ENCODE results near the gene GPRC5D. TPM values are rescaled to one million over a fixed set of nuclear protein-coding genes. Genes with fewer than 3 reads are reported as not detected.

The GPRC5D gene
- not detected for total RNA-seq
- polyA plus RNA-seq = under 1 TPM in 1 of 2 donors, not detected in 1; 0.04 TPM
- long read RNA-seq, donor 1 = 0 reads
- long read RNA-seq, donor 2 = 0 reads
- long read RNA-seq, donor 3 = 0 reads

GRCh38 chr12:12952036-12952435, at the start of gene GPRC5D:
GPRC5D (minus strand) TSS chr12:12952170; CDS start chr12:12950384, 1,786 bp downstream.
- no peaks in the 10 kb centered on the region for H3K36me3 ChIP-seq
- H3K4me3 ChIP-seq = no peak within 1 kb of the TSS
- H3K27me3 ChIP-seq = no peaks in the 10 kb centered on the region
- ATAC-seq (no peak), DNase-seq (no peak)
- intact Hi-C loops (cut with DNase I) = no loop called here
- 93 to 95% methylated on average over 6 of the region's 6 CpGs for WGBS, 2 donors
- TF ChIP-seq, protein P1, sequence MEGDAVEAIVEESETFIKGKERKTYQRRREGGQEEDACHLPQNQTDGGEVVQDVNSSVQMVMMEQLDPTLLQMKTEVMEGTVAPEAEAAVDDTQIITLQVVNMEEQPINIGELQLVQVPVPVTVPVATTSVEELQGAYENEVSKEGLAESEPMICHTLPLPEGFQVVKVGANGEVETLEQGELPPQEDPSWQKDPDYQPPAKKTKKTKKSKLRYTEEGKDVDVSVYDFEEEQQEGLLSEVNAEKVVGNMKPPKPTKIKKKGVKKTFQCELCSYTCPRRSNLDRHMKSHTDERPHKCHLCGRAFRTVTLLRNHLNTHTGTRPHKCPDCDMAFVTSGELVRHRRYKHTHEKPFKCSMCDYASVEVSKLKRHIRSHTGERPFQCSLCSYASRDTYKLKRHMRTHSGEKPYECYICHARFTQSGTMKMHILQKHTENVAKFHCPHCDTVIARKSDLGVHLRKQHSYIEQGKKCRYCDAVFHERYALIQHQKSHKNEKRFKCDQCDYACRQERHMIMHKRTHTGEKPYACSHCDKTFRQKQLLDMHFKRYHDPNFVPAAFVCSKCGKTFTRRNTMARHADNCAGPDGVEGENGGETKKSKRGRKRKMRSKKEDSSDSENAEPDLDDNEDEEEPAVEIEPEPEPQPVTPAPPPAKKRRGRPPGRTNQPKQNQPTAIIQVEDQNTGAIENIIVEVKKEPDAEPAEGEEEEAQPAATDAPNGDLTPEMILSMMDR (IDR thresholded peaks at IDR 0.05) = no peak
- H3K27ac ChIP-seq = no peak within 1 kb of the TSS
- H3K9me3 ChIP-seq = no peaks in the 10 kb centered on the region
- no peaks in the 10 kb centered on the region for H3K4me1 ChIP-seq

DNA sequence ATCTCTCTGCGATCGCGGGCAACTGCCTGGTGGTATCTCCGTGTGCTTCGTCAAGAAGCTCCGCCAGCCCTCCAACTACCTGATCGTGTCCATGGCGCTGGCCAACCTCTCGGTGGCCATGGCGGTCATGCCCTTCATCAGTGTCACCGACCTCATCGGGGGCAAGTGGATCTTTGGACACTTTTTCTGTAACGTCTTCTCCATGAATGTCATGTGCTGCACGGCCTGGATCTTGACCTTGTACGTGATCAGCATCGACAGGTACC, 49.7 kb upstream of the GPRC5D start:
- Histone ChIP-seq H3K4me3 (peak overlapping the region; percentile 58 to 98 (median 86)), H3K27me3 (no peaks in the 10 kb centered on the region), H3K27ac (peak overlapping the region; percentile 78 to 99 (median 92)), H3K9me3 (no peaks in the 10 kb centered on the region), H3K4me1 (peaks cover 5 to 52% (median 35%) of the 10 kb centered on the region in 9 donors), H3K36me3 (no peaks in the 10 kb centered on the region)
- intact Hi-C loops (cut with DNase I) = loop anchor here in 6 of 10 donors (5.0 to 10.0 kb wide), 6 partner anchors 41 to 213 kb away; partner anchors contain the start of genes GSG1 (in 2 of the 6) and FAM234B (in 1 of the 6)
- WGBS, 2 donors = 49 to 50% methylated on average over 16 of the region's 16 CpGs
- DNase-seq (no peak), ATAC-seq (no peak)
- TF ChIP-seq, protein P1 (IDR thresholded peaks at IDR 0.05) = no peak

- intact Hi-C loops (cut with DNase I) = loop anchor here in 6 of 10 donors (5.0 to 10.0 kb wide), 6 partner anchors 41 to 214 kb away; partner anchors contain the start of genes GSG1 (in 2 of the 6) and FAM234B (in 1 of the 6)
- peaks cover 5 to 58% (median 40%) of the 10 kb centered on the region in 9 donors for H3K4me1 ChIP-seq
- no peaks in the 10 kb centered on the region for H3K9me3 ChIP-seq
- DNase-seq (peak; percentile 40 to 58), ATAC-seq (peak; percentile 36 to 60 (median 47))
- H3K36me3 ChIP-seq = no peaks in the 10 kb centered on the region
- H3K27ac ChIP-seq = peak overlapping the region; percentile 78 to 99 (median 92)
- peak overlapping the region; percentile 58 to 98 (median 86) for H3K4me3 ChIP-seq
- H3K27me3 ChIP-seq = no peaks in the 10 kb centered on the region
- TF ChIP-seq, protein P1 (IDR thresholded peaks at IDR 0.05) = peak in 8 of 9 donors; percentile 37 to 68 (median 46)
- WGBS, 2 donors = 1% methylated on average over 75 to 82 of the region's 82 CpGs
Measured at GRCh38 chr12:13000925-13001774, 49.2 kb upstream of the GPRC5D start.

GRCh38 chr12:13000616-13000924, 48.6 kb upstream of the GPRC5D start:
- H3K4me1 ChIP-seq = peaks cover 5 to 64% (median 43%) of the 10 kb centered on the region in 9 donors

More at GRCh38 chr12:13000616-13000924, 48.6 kb upstream of the GPRC5D start:
- Histone ChIP-seq H3K9me3 (no peaks in the 10 kb centered on the region), H3K27ac (peak overlapping the region; percentile 78 to 99 (median 92)), H3K4me3 (peak overlapping the region; percentile 58 to 98 (median 86)), H3K36me3 (no peaks in the 10 kb centered on the region), H3K27me3 (no peaks in the 10 kb centered on the region)
- no peak for DNase-seq
- ATAC-seq = peak; percentile 10 to 62 (median 42)
- intact Hi-C loops (cut with DNase I) = loop anchor here in 6 of 10 donors (5.0 to 10.0 kb wide), 6 partner anchors 42 to 214 kb away; partner anchors contain the start of genes GSG1 (in 2 of the 6) and FAM234B (in 1 of the 6)
- TF ChIP-seq, protein P1 (IDR thresholded peaks at IDR 0.05) = no peak
- 0 to 1% methylated on average over 16 of the region's 16 CpGs for WGBS, 2 donors

All from heart right ventricle (tissue), 16 donors.